ENCODE measurements around the gene CNTN5.

Gene CNTN5

GRCh38 chr11:99593197-99593596 is 572.4 kb downstream of the CNTN5 start:
- no peak for DNase-seq

GRCh38 chr11:99601179-99601578 is 580.4 kb downstream of the CNTN5 start:
- DNase-seq = no peak

- no peak for DNase-seq
These were observed 593.6 kb downstream of the CNTN5 start for GRCh38 chr11:99614352-99614751.

GRCh38 chr11:99630629-99631028 is 609.9 kb downstream of the CNTN5 start:
- no peak for DNase-seq

- no peak for DNase-seq
These were observed 610.9 kb downstream of the CNTN5 start for GRCh38 chr11:99631618-99632017.

- no peak for DNase-seq
These were observed 612.2 kb downstream of the CNTN5 start for GRCh38 chr11:99632969-99633368.

GRCh38 chr11:99634581-99634980 is 613.8 kb downstream of the CNTN5 start:
- no peak for DNase-seq

- DNase-seq = no peak
These were observed 617.4 kb downstream of the CNTN5 start for GRCh38 chr11:99638073-99638553.

- no peak for DNase-seq
These were observed 619.9 kb downstream of the CNTN5 start for GRCh38 chr11:99640671-99641070.

GRCh38 chr11:99645934-99646333 is 625.2 kb downstream of the CNTN5 start:
- no peak for DNase-seq

- no peak for DNase-seq
These were observed 649.4 kb downstream of the CNTN5 start for GRCh38 chr11:99670067-99670676.

- no peak for DNase-seq
These were observed 651.2 kb downstream of the CNTN5 start for GRCh38 chr11:99671808-99672409.

- no peak for DNase-seq
These were observed 655.5 kb downstream of the CNTN5 start for GRCh38 chr11:99676292-99676691.

- DNase-seq = no peak
These were observed 661.4 kb downstream of the CNTN5 start for GRCh38 chr11:99682171-99682570.

- DNase-seq = no peak
These were observed 661.9 kb downstream of the CNTN5 start for GRCh38 chr11:99682646-99683045.

- no peak for DNase-seq
These were observed 663.2 kb downstream of the CNTN5 start for GRCh38 chr11:99683933-99684332.

GRCh38 chr11:99686838-99687237 is 666.1 kb downstream of the CNTN5 start:
- no peak for DNase-seq

- no peak for DNase-seq
These were observed 666.6 kb downstream of the CNTN5 start for GRCh38 chr11:99687320-99687719.

- DNase-seq = no peak
These were observed 673.3 kb downstream of the CNTN5 start for GRCh38 chr11:99693941-99694492.

GRCh38 chr11:99695106-99695505 is 674.4 kb downstream of the CNTN5 start:
- no peak for DNase-seq

GRCh38 chr11:99706848-99707247 is 686.1 kb downstream of the CNTN5 start:
- no peak for DNase-seq

GRCh38 chr11:99708928-99709672 is 688.4 kb downstream of the CNTN5 start:
- no peak for DNase-seq

Measured in anterior cingulate cortex (tissue), 58 donors.